ENCODE measurements around the gene LYZL2.
A peak's percentile ranks its signal among the peaks of the same experiment; 100 is the strongest.
"Not testable (repeated sequence)": the region's sequence is repeated elsewhere in the genome, so short reads cannot be mapped to it uniquely, and the experiment has no call there.

Gene LYZL2

DNA sequence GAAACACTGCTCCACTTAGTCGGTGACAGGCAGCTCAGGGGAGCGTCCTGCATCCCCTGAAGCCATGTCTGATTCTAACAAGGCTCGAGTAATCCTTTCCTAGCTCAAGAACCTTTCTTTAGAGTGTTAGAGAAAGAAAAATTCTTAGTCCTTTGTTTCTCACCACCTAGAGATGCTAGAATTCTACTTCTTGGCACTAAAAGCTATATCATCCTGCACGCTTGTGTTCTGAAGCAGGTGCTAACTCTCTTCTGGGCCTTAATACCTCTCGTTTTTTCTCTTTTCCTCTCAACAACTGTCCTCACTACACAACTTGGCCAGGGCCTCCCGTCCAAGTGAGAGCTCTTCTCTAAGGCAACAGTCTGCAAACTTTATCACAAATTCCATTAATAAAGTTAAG lies at the start of gene LYZL2:
Gene LYZL2, minus strand, starts transcription at position 101 of the 400 bp plus-strand sequence. CDS start 2,838 bp downstream, outside the sequence.
- DNase-seq = no peak

DNA sequence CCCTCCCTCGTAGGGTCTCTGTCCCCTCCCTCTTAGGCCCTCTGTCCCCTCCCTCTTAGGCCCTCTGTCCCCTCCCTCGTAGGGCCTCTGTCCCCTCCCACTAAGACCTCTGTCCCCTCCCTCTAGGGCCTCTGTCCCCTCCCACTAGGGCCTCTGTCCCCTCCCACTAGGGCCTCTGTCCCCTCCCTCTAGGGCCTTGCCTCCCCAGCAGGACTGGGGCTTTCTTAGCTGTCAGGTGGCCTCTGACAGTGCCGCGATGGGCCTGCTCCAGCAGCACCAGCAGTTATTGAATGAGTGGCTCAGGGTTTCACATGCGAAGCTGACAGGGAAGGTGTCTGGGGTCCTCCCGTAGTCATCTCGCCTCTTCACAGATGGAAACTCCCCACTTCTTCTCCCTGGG lies 48.1 kb upstream of the LYZL2 start:
- not testable (repeated sequence) for DNase-seq

DNA sequence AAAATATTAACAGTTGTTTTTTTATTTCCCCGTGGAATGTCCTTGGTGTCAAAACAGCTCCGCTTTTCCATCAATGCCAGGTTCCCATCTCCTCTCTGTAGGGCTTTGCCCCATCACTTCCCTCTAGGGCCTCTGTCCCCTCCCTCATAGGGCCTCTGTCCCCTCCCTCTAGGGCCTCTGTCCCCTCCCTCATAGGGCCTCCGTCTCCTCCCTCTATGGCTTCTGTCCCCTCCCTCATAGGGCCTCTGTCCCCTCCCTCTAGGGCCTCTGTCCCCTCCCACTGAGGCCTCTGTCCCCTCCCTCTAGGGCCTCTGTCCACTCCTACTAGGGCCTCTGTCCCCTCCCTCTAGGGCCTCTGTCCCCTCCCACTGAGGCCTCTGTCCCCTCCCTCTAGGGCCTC lies 47.6 kb upstream of the LYZL2 start:
- DNase-seq = not testable (repeated sequence)

DNA sequence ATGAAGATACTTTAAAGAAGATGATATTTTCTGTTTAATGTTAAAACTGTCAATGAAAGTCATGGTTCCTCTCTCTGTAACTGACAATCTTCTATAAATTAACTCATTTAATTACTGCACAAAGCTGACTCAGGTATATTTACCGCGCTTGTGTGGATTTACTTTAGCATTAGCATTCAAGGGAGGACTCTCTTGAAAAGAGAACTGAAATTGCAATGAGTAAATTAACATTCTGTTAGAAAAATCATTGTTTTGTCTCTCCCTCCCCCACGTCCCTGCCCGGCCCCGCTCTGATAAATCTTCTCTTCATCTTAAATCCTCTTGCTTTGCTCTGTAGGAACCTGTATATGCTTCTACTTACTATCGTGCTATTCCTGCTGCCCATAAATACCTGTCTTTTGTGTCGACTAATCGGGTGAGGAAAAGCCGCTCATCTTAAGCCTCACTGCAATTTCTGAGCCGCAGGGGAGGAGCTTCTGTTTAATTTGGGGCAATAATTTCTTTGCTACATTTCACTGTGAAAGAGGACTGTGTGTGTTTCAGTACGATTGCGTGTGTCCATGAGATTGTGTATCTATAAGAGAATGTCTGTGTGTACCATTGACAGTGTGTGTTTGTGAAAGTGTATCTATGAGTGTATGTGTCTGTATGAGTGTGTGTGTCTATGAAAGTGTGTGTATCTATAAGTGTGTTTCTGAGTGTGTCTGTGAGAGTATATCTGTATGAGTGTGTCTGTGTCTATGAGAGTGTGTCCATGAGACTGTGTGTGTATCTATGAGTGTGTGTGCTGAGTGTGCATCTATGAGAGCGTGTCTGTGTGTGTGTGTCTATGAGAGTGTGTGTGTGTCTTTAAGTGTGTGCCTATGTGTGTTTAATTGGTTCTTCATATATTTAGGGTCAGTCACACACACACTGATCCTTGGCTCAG lies 46.5 kb upstream of the LYZL2 start:
- no peak for DNase-seq

- no peak for DNase-seq
Measured at GRCh38 chr10:30674796-30675195, 45.2 kb upstream of the LYZL2 start.

- DNase-seq = not testable (repeated sequence)
Measured at GRCh38 chr10:30673262-30673661, 43.7 kb upstream of the LYZL2 start.

- not testable (repeated sequence) for DNase-seq
Measured at GRCh38 chr10:30672338-30672737, 42.8 kb upstream of the LYZL2 start.

DNA sequence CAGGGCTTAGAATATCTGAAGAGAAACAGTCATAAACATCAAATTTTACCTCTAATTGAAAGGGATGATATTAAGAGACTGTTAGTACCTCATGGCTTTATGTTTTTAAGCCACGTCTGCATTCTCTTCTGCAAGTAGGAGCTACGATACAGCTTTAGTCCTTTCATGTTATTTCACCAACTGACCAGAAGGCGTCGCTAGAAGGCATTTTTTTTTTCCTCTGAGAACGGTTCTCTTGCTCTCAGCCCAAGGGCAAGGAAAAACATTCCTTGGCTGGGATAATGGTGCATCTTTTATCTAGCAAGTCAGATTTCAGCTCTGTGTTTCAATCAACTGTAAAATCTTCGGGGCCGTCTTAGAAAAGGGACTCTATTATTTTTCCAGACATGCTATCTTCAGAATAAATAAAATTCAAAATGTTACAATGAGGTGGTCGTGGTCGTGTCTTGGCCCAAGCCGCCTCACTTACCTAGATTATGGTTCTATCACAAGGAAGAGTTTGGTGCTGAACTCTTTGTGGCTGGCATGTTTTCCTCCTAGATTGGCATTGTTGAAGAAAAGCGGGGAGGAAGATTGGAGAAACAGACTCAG lies 41.6 kb upstream of the LYZL2 start:
- peak; percentile 77 for DNase-seq

- not testable (repeated sequence) for DNase-seq
Measured at GRCh38 chr10:30667982-30668381, 38.4 kb upstream of the LYZL2 start.

DNA sequence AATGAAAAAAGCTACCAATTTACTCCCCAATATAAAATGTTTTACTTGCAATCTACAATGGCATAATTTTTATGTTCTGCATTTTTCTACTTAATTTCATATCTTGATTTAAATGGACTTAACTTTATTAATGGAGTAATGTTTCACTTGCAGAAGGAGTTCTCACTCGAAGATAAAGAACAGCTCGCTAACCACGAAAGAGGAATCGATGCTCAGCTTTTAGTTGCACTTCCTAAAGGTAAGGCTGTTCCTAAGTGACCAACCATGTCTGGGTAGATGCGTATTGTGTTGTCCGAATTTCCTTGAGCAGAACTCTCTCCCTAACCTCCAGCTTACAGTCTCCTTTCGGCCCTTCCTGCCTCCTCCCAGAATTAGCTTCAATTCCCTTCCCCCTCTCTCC lies 33.9 kb upstream of the LYZL2 start:
- DNase-seq = not testable (repeated sequence)

- DNase-seq = no peak
Measured at GRCh38 chr10:30662814-30663213, 33.3 kb upstream of the LYZL2 start.

- not testable (repeated sequence) for DNase-seq
Measured at GRCh38 chr10:30660314-30660713, 30.8 kb upstream of the LYZL2 start.

- no peak for DNase-seq
Measured at GRCh38 chr10:30656233-30656632, 26.7 kb upstream of the LYZL2 start.

GRCh38 chr10:30655001-30655400 lies 25.4 kb upstream of the LYZL2 start:
- DNase-seq = not testable (repeated sequence)

DNA sequence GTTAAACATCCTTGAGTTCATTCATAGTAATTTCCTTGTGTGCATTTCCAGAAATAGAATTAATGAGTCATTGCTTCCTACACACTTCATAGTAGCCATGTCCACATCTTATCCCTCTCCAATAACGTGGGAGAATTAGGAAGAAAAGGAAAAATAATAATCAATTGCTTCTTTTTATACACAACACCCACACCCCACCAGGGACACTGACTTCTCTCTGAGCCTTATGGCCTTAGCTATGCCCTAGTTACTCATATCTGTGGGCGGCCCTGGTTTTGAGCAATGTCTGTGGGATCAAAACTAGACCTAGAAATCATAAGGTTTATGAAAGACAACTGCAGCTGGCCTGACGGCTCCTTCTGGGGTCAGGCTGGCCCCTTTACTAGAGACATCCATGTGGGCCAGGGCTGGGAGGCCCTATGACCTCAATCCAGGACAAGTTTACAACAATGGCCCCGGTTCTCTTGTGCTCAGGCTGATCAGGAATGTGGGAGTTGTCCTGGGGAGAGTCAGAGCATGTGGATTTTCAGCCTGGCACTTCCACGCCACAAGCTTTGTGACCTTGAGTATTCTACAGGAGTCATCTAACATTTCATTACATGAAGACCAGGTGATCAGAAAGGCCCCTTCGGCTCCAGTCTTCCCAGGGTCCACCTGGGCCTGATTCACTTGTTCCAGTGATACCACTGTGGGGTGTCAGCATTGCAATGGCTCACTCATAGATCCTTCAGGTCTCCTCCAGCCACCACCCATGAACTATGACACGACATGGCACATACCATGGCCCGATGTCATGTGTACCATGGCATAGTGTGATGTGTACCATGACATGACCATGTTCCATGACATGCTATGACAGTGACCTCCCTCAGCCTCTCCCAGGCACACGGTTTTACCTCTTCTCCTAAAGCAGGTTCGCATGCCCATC lies 22.2 kb upstream of the LYZL2 start:
- peak; percentile 62 for DNase-seq

GRCh38 chr10:30647089-30647488 lies 17.5 kb upstream of the LYZL2 start:
- no peak for DNase-seq

GRCh38 chr10:30645340-30645827 lies 15.8 kb upstream of the LYZL2 start:
- peak; percentile 58 for DNase-seq

DNA sequence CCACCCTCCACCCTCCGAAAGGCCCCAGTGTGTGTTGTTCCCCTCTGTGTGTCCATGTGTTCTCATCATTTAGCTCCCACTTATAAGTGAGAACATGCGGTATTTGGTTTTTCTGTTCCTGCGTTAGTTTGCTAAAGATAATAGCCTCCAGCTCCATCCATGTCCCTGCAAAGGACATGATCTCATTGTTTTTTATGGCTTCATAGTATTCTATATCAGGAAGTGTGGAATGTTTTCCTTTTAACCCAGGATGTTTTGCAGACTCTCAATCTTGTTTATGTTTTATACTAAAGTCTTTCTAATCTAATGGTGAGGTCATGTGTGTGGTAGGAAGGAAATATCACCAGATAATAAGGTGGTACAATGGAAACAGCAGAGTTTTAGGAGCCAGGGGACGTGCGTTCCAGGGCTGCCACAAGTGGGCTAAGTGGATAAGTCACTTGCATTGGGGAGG lies 14.9 kb upstream of the LYZL2 start:
- not testable (repeated sequence) for DNase-seq

DNA sequence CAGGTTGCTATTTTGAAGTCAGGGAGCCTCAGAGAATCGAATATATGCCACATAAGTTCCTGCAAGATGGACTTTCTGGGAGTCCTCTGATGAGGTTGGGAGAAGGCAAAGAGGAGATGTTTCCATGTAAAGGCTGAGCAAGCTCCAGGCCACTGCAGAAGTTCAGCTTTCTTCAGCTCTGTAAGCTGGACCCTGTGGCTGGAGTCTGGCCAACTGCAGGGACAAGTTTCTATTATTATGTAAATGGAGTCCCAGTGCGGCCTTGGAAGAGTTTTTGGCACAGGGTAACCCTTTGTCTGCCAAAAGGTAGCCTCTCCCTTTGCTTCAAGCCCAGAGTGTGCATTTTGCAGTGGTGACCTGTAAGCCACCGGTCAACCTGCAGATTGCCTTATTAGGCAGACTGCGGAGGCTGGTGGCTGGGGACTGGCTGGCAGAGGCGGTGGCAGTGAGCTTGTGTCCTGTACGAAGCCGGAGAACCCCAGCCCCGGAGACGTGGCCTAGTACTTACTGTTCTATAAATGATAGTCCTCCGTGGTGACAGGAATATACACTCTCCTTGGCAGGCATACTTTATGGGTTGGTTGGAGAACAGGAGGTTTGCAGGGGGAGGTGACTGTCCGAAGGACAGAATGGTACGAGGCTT lies 14.1 kb upstream of the LYZL2 start:
- DNase-seq = not testable (repeated sequence)

DNA sequence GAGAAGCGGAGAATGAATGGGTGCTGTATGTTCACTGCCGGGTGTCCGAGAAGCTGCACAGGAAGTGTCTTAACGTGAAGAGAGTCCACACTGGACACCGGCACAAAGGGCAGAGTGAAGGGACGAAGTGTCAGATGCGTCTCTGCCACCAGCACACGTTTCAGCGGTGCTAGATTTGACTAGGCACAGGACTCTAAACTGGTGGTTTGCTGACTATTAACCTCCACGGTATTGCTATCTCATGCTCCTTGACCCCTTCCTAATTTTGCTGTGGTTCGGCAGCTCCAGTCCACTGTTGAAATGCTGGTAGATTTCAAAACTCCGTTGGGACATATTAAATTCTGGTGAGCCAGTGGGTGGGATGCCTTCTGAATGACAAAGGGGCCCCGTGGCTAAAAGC lies 13.3 kb upstream of the LYZL2 start:
- not testable (repeated sequence) for DNase-seq

DNA sequence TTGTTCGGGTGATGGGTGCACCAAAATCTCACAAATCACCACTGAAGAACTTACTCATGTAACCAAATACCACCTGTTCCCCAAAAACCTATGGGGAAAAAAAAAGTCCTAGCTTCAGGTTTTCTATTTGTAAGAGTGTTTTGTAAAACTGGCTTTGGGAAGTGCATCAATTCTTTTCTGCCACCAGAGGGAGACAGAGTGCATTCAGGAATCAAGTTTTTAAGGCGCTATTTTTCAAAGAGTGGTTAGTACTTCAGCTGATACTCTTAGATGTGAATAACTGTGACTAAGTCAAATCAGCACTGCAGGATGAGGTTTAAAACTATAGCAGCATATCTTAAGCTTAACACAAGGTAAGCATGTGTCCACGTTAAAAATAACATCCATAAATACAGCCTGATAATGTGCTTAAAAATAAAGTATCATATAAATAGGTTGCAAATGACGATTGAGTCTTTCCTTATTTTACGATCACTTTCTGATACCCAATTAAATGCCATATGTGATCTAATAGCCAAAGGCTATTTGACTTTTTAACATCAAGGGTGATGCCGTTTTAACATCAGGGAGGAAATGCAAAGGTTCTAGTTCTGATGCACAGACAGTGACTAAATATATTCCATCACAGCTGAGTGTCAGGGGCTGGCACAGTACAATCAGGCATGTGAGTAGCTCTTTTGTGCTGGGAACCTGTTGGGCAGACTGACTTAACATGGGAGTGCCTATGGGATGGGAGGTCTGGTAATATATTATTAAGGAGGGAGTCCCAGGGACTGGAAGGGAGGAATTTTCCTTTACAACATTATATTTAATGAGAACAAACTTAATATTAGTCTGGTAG lies 10.6 kb upstream of the LYZL2 start:
- peak; percentile 68 for DNase-seq

Measured in fibroblast of skin of right quadriceps (primary cell).